Keratinocyte (primary cell): ENCODE data around the gene GEMIN2. TPM values are rescaled to one million over a fixed set of nuclear protein-coding genes. Genes with fewer than 3 reads are reported as not detected.

Source experiments
- DNase-seq: peaks from one replicate; pipeline ENCODE4 v3.0.0-alpha.2; 2011; ENCODE audit warnings: low read depth, missing footprints, low spot score
- FAIRE-seq: peaks from 2 replicates; lab custom pipeline; 2011; peaks lifted over from hg19 to GRCh38; lab: Jason Lieb, UNC
- H2AFZ ChIP-seq: 2 replicates; pipeline ENCODE4 v1.6.0; 2012; ENCODE audit warnings: low read length, control low read depth, inconsistent platforms; ENCODE audit not compliant: control insufficient read depth
- H3K27ac ChIP-seq: 2 replicates; pipeline ENCODE4 v1.5.1; 2011; ENCODE audit warnings: low read length; ENCODE audit not compliant: control insufficient read depth, insufficient read depth
- H3K27me3 ChIP-seq: 3 replicates; pipeline ENCODE4 v1.6.0; 2011; ENCODE audit warnings: low read length; ENCODE audit not compliant: control insufficient read depth, insufficient read depth; ENCODE audit errors: extremely low read depth
- H3K36me3 ChIP-seq, 2 experiments: 2 replicates in 1 of 2; 3 replicates in 1 of 2; pipeline ENCODE4 v1.5.1; 2011; ENCODE audit warnings: low read length in 2 of 2, mild to moderate bottlenecking in 1 of 2; ENCODE audit not compliant: control insufficient read depth in 2 of 2, insufficient read depth in 2 of 2; ENCODE audit errors: extremely low read depth in 1 of 2
- H3K4me1 ChIP-seq: 3 replicates; pipeline ENCODE4 v1.5.1; 2011; ENCODE audit warnings: low read length; ENCODE audit not compliant: control insufficient read depth, insufficient read depth; ENCODE audit errors: extremely low read depth
- H3K4me2 ChIP-seq: 3 replicates; pipeline ENCODE4 v1.6.0; 2011; ENCODE audit warnings: low read depth, low read length; ENCODE audit not compliant: control insufficient read depth, insufficient read depth; ENCODE audit errors: extremely low read depth
- H3K4me3 ChIP-seq, 3 experiments: fragments of 200-600 bp in 1 of 3; sonication (generic) in 1 of 3; 2 replicates in 2 of 3; 3 replicates in 1 of 3; pipeline ENCODE4 v1.5.1; 2011 to 2016; ENCODE audit warnings: low read length in 3 of 3, mild to moderate bottlenecking in 3 of 3, control low read depth in 2 of 3, inconsistent platforms in 1 of 3, low read depth in 1 of 3, mixed read lengths in 1 of 3, mixed run types in 1 of 3, moderate library complexity in 1 of 3; ENCODE audit not compliant: control insufficient read depth in 2 of 3, insufficient read depth in 2 of 3; ENCODE audit errors: extremely low read depth in 1 of 3
- H3K79me2 ChIP-seq: 2 replicates; pipeline ENCODE4 v1.6.0; 2012; ENCODE audit warnings: low read length; ENCODE audit not compliant: control insufficient read depth, insufficient read depth
- H3K9ac ChIP-seq: 3 replicates; pipeline ENCODE4 v1.6.0; 2011; ENCODE audit warnings: low read length; ENCODE audit not compliant: control insufficient read depth, insufficient read depth; ENCODE audit errors: extremely low read depth
- H3K9me1 ChIP-seq: 3 replicates; pipeline ENCODE4 v1.6.0; 2011; ENCODE audit warnings: low read length; ENCODE audit not compliant: control insufficient read depth, insufficient read depth; ENCODE audit errors: extremely low read depth
- H3K9me3 ChIP-seq: 2 replicates; pipeline ENCODE4 v1.5.1; 2012; ENCODE audit warnings: low read depth, low read length; ENCODE audit not compliant: control insufficient read depth
- H4K20me1 ChIP-seq: 3 replicates; pipeline ENCODE4 v1.6.0; 2011; ENCODE audit warnings: low read length; ENCODE audit not compliant: control insufficient read depth, insufficient read depth; ENCODE audit errors: extremely low read depth
- CTCF ChIP-seq, 3 experiments: IDR thresholded peaks in 1 of 3; conservative IDR thresholded peaks in 1 of 3; optimal IDR thresholded peaks in 1 of 3; 2 replicates in 2 of 3; 3 replicates in 1 of 3; pipeline versions ENCODE3 to v1.5.1; 2011; ENCODE audit warnings: low read length in 3 of 3, mild to moderate bottlenecking in 3 of 3, moderate library complexity in 2 of 3, control low read depth in 1 of 3, inconsistent platforms in 1 of 3; ENCODE audit not compliant: insufficient read depth in 2 of 3; ENCODE audit errors: extremely low read depth in 1 of 3
- EZH2 ChIP-seq: IDR thresholded peaks from one replicate; pipeline ENCODE4 v1.6.1; 2012; ENCODE audit warnings: inconsistent platforms, mild to moderate bottlenecking, low read length, moderate library complexity
- dilution Hi-C: fragments of 300-500 bp; cut with MboI; formaldehyde crosslinking; loops from one replicate; pipeline ENCODE4 v1.7.0; 2020; ENCODE audit warnings: low sequenced_read_pairs; ENCODE audit not compliant: extremely low pct_ligation_motif_present
- polyA plus RNA-seq, 5 experiments: library from polyadenylated mRNA; depleted of rRNA in 3 of 5; stranded (reverse) in 3 of 5; stranded (forward) in 1 of 5; unstranded in 1 of 5; fragments of >200 nt; gene quantifications; 1 replicate in 1 of 5; 2 replicates in 3 of 5; 3 replicates in 1 of 5; pipeline versions ENCODE4 v1.2.1 to v1.2.3, GENCODE V29; 2011 to 2012; ENCODE audit warnings: missing spikeins in 2 of 5, low read depth in 1 of 5, low replicate concordance in 1 of 5

The GEMIN2 gene
- polyA plus RNA-seq, 1 donor (not counting 4 experiments of a cell fraction or from before 2014, with no cell fraction given): 28.7 TPM

GRCh38 chr14:39181026-39181692, 67.0 kb downstream of the GEMIN2 start:
- H3K9ac ChIP-seq: no peak overlapping the region
- H3K4me2 ChIP-seq: no peak overlapping the region
- DNase-seq: no peak
- peaks cover 34 to 61% of the 10 kb centered on the region in 2 experiments for H3K36me3 ChIP-seq
- no peak for FAIRE-seq
- dilution Hi-C loops: no loop called here
- no peaks in the 10 kb centered on the region for H3K27me3 ChIP-seq
- H3K9me1 ChIP-seq: no peaks in the 10 kb centered on the region
- peaks cover 9% of the 10 kb centered on the region for H3K4me1 ChIP-seq
- H3K79me2 ChIP-seq: peaks cover 35% of the 10 kb centered on the region
- TF ChIP-seq CTCF (optimal IDR thresholded peaks at IDR 0.05 in 1 of 3, IDR thresholded peaks at IDR 0.05 in 1 of 3, conservative IDR thresholded peaks at IDR 0.05 in 1 of 3; ENCODE audit: extremely low read depth in 1 of 3, insufficient read depth in 2 of 3, low read length in 3 of 3): no peak
- no peak for TF ChIP-seq EZH2
- no peak overlapping the region for H3K4me3 ChIP-seq
- no peak overlapping the region for H2AFZ ChIP-seq
- H3K9me3 ChIP-seq: no peaks in the 10 kb centered on the region
- H4K20me1 ChIP-seq: no peaks in the 10 kb centered on the region
- H3K27ac ChIP-seq: no peak overlapping the region

GRCh38 chr14:39181693-39182047, 67.5 kb downstream of the GEMIN2 start:
- no peak for FAIRE-seq

More at GRCh38 chr14:39181693-39182047, 67.5 kb downstream of the GEMIN2 start:
- Histone ChIP-seq H3K4me2 (no peak overlapping the region), H3K79me2 (peaks cover 30% of the 10 kb centered on the region), H3K9me1 (no peaks in the 10 kb centered on the region), H3K4me1 (peaks cover 4% of the 10 kb centered on the region), H3K27ac (no peak overlapping the region), H2AFZ (no peak overlapping the region), H4K20me1 (no peaks in the 10 kb centered on the region), H3K4me3 (no peak overlapping the region), H3K9ac (no peak overlapping the region), H3K9me3 (no peaks in the 10 kb centered on the region), H3K27me3 (no peaks in the 10 kb centered on the region), H3K36me3 (peaks cover 34 to 59% of the 10 kb centered on the region in 2 experiments)
- dilution Hi-C loops: no loop called here
- no peak for TF ChIP-seq CTCF (optimal IDR thresholded peaks at IDR 0.05 in 1 of 3, IDR thresholded peaks at IDR 0.05 in 1 of 3, conservative IDR thresholded peaks at IDR 0.05 in 1 of 3; ENCODE audit: extremely low read depth in 1 of 3, insufficient read depth in 2 of 3, low read length in 3 of 3)
- TF ChIP-seq EZH2: no peak
- DNase-seq: no peak
